GM18511 (cell line): ENCODE data around the gene ADCY5.

Experiments
- ATAC-seq: cut with Tn5 transposase; IDR thresholded peaks from one replicate; pipeline ENCODE4 v1.9.1; 2021; ENCODE audit warnings: mild to moderate bottlenecking, moderate library complexity; ENCODE audit not compliant: unreplicated experiment

ADCY5 gene

GRCh38 chr3:123431007-123431657, 17.8 kb downstream of the ADCY5 start:
- no peak for ATAC-seq

- ATAC-seq, result no peak
Measured at GRCh38 chr3:123430266-123430665, 18.6 kb downstream of the ADCY5 start.

GRCh38 chr3:123429362-123430125, 19.3 kb downstream of the ADCY5 start:
- no peak for ATAC-seq

- no peak for ATAC-seq
Measured at GRCh38 chr3:123424999-123425712, 23.7 kb downstream of the ADCY5 start.

GRCh38 chr3:123424321-123424998, 24.4 kb downstream of the ADCY5 start:
- ATAC-seq, result no peak

GRCh38 chr3:123423806-123424205, 25.1 kb downstream of the ADCY5 start:
- ATAC-seq, result no peak

GRCh38 chr3:123423031-123423430, 25.9 kb downstream of the ADCY5 start:
- ATAC-seq, result no peak

GRCh38 chr3:123422457-123422856, 26.4 kb downstream of the ADCY5 start:
- no peak for ATAC-seq

- no peak for ATAC-seq
Measured at GRCh38 chr3:123421353-123422174, 27.3 kb downstream of the ADCY5 start.

GRCh38 chr3:123420416-123420968, 28.4 kb downstream of the ADCY5 start:
- ATAC-seq, result no peak

GRCh38 chr3:123419850-123420297, 29.0 kb downstream of the ADCY5 start:
- ATAC-seq, result no peak

GRCh38 chr3:123419181-123419849, 29.6 kb downstream of the ADCY5 start:
- no peak for ATAC-seq

GRCh38 chr3:123416647-123417046, 32.2 kb downstream of the ADCY5 start:
- ATAC-seq, result no peak

- no peak for ATAC-seq
Measured at GRCh38 chr3:123416173-123416572, 32.7 kb downstream of the ADCY5 start.

- no peak for ATAC-seq
Measured at GRCh38 chr3:123414973-123415775, 33.7 kb downstream of the ADCY5 start.

GRCh38 chr3:123412811-123413604, 35.9 kb downstream of the ADCY5 start:
- ATAC-seq, result no peak

GRCh38 chr3:123412076-123412475, 36.8 kb downstream of the ADCY5 start:
- ATAC-seq, result no peak
